ENCODE data around the gene AFMID. TPM values are rescaled to one million over a fixed set of nuclear protein-coding genes. Genes with fewer than 3 reads are reported as not detected.

Gene AFMID
- total RNA-seq, 2 donors from 2014 or later: 78.9 to 94.6 TPM

DNA sequence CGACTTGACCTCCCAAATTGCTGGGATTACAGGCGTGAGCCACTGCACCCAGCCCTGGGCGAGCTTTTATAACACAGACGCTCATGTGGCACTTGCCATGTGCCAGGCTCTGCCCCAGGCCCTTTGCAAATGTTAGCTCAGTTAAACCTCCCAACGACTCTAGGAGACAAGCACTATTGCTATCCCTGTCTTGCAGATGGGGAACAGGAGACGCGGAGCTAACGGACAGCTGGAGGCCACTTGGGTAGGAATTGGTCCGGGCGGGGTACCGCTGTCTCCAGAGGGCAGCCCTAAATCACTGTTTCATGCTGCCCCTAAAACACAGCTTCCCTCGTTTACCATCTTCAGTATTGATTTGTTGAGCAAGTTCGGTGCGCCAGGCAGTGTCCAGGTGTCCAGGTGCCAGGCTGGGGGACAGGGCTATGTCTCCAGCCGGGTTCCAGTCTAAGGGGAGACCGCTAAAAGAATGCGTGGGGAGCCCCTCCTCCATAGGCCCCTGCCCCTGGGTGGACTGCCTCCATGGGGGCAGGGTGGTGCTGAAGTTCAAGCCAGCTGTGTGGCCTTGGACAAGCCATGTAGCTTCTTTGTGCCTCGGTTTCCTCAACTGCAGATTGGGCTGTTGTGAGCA is 68.0 kb downstream of the AFMID start:
- no peaks in the 10 kb centered on the region for H3K36me3 ChIP-seq (replicated peaks in 1 of 2; ENCODE audit: insufficient read depth in 1 of 2, low read depth in 2 of 2)
- ATAC-seq (no peak), DNase-seq (no peak)
- no peak overlapping the region for H3K4me3 ChIP-seq
- WGBS, 2 donors: 65 to 75% methylated on average over 11 to 17 of the region's 18 CpGs
- H3K27me3 ChIP-seq: no peaks in the 10 kb centered on the region
- H3K4me1 ChIP-seq: peaks cover 23% of the 10 kb centered on the region
- intact Hi-C loops (cut with DNase I): no loop called here
- H3K27ac ChIP-seq: no peak overlapping the region
- TF ChIP-seq, protein P1, sequence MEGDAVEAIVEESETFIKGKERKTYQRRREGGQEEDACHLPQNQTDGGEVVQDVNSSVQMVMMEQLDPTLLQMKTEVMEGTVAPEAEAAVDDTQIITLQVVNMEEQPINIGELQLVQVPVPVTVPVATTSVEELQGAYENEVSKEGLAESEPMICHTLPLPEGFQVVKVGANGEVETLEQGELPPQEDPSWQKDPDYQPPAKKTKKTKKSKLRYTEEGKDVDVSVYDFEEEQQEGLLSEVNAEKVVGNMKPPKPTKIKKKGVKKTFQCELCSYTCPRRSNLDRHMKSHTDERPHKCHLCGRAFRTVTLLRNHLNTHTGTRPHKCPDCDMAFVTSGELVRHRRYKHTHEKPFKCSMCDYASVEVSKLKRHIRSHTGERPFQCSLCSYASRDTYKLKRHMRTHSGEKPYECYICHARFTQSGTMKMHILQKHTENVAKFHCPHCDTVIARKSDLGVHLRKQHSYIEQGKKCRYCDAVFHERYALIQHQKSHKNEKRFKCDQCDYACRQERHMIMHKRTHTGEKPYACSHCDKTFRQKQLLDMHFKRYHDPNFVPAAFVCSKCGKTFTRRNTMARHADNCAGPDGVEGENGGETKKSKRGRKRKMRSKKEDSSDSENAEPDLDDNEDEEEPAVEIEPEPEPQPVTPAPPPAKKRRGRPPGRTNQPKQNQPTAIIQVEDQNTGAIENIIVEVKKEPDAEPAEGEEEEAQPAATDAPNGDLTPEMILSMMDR (IDR thresholded peaks at IDR 0.05): no peak
- no peak for TF ChIP-seq POLR2A (IDR thresholded peaks at IDR 0.05)
- no peaks in the 10 kb centered on the region for H3K9me3 ChIP-seq

DNA sequence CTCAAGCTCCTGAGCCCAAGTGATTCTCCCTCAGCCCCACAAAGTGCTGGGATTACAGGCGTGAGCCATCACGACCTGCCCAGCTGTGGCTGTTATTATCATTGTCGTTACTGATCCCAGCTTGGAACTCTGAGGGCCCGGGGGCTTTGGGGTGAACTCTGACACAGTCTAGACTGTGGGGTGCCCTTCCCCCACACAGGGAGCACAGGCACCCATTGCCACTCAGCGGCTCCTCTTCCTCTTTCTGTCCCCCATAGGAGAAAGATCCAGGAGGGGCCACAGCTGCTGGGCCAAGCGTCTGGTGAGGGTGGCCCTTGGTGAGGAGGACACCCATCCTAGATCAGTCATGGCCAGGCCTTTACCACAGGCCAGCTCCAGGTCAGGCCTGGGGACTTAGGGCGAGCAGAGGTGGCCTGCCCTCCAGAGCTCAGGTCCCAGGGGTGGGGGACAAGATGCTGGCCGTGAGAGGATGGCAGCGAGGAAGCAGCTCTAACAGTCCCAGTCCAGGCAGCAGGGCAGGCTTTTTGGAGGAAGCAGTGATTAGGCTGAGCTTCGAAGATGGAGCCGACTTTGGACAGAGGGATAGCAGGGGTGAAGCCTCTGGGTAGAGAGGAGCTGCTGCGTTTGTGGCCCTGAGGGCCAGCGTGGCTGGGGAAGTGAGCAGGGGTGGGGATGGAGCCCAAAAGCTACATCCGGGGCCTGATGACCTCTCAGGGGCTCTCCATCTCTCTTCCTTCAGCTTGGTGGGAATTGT is 69.0 kb downstream of the AFMID start:
- H3K36me3 ChIP-seq (replicated peaks in 1 of 2; ENCODE audit: insufficient read depth in 1 of 2, low read depth in 2 of 2): no peaks in the 10 kb centered on the region
- ATAC-seq: no peak
- intact Hi-C loops (cut with DNase I): no loop called here
- no peaks in the 10 kb centered on the region for H3K9me3 ChIP-seq
- no peaks in the 10 kb centered on the region for H3K27me3 ChIP-seq
- H3K4me1 ChIP-seq: peaks cover 16% of the 10 kb centered on the region
- no peak for DNase-seq
- WGBS, 2 donors: 67 to 80% methylated on average over 12 to 14 of the region's 14 CpGs
- TF ChIP-seq, protein P1 (IDR thresholded peaks at IDR 0.05): no peak
- TF ChIP-seq POLR2A (IDR thresholded peaks at IDR 0.05): no peak
- H3K4me3 ChIP-seq: no peak overlapping the region
- H3K27ac ChIP-seq: no peak overlapping the region

DNA sequence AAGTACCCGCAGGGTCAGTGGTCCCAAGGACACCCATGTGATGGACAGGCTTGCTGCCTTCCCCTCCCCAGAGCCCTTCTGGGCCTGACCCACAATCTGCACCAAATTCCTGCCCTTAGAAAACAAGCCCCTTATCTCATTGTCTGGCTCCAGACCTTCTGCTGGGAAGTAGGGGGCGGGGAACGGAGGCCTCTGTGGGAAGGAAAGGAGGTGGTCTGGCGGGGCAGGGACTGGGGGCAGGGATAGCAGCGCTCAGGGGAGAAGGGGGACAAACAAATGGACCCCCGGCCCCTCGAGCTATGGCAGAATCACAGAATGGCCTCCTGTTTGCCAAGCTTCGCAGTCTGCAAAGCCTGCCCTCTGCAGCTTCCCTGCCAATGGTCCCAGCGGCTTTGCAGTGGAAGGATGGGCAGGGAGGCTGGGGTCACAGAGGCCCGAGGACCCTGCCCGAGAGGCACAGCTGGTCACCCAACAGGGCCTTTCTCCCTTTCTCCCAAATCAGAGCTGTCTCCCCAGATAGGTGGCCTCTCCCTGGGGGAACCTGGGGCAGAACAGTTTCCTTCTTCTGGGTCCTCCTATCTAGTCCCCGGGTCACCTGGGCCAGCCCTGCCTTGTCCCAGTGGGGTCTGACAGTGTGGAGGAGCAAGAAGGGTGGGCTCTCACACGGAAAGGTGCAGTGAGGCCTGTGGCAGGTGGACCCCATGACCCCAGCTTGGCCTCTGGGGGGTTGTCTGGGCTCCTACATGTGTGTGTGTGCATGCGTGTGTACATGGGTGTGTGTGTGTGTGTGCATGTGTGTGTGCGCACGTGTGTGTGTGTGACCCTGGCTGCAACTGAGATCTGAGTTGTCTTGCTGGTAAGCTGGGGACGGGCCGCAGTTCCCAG is 69.8 kb downstream of the AFMID start:
- peaks cover 11% of the 10 kb centered on the region for H3K4me1 ChIP-seq

More for the DNA sequence above, 69.8 kb downstream of the AFMID start:
- DNase-seq: peak in 1 of 4 donors; percentile 11
- Histone ChIP-seq H3K4me3 (no peak overlapping the region), H3K36me3 (replicated peaks in 1 of 2; ENCODE audit: insufficient read depth in 1 of 2, low read depth in 2 of 2) (no peaks in the 10 kb centered on the region), H3K9me3 (no peaks in the 10 kb centered on the region), H3K27me3 (no peaks in the 10 kb centered on the region), H3K27ac (no peak overlapping the region)
- TF ChIP-seq POLR2A (IDR thresholded peaks at IDR 0.05): no peak
- TF ChIP-seq, protein P1 (IDR thresholded peaks at IDR 0.05): no peak
- WGBS, 2 donors: 59 to 80% methylated on average over 8 to 17 of the region's 18 CpGs
- intact Hi-C loops (cut with DNase I): no loop called here
- ATAC-seq: no peak

Small RNAs within 50 kb of the gene (small RNA-seq; reads per million reads assigned to genes)
- not detected for gene AC087645.1

Other genes starting within 250 kb of the AFMID start
- gene TNRC6C, start 228.7 kb upstream of the AFMID start, total RNA-seq: 10 to 100 TPM in 1 of 2 donors, 1 to 10 TPM in 1; 4.9 to 13.5 TPM
- gene TMC6, start 58.6 kb upstream of the AFMID start, total RNA-seq: 10 to 100 TPM; 21.0 to 32.3 TPM
- gene TMC8, start 56.6 kb upstream of the AFMID start, total RNA-seq: 1 to 10 TPM; 1.6 to 3.3 TPM
- not detected for gene C17orf99, start 41.0 kb upstream of the AFMID start, total RNA-seq
- gene SYNGR2, start 18.8 kb upstream of the AFMID start, total RNA-seq: 10 to 100 TPM; 68.6 to 86.4 TPM
- 1 to 10 TPM in 1 of 2 donors, under 1 TPM in 1; 0.66 to 4.9 TPM for gene TK1, start 310 bp upstream of the AFMID start, total RNA-seq
- not detected for gene BIRC5, start 26.9 kb downstream of the AFMID start, total RNA-seq
- gene TMEM235, start 44.3 kb downstream of the AFMID start, total RNA-seq: not detected
- 10 to 100 TPM; 21.0 to 63.9 TPM for gene SOCS3, start 172.7 kb downstream of the AFMID start, total RNA-seq
- gene PGS1, start 191.3 kb downstream of the AFMID start, total RNA-seq: 10 to 100 TPM; 17.1 to 30.4 TPM

Data from body of pancreas (tissue), 4 donors.